MM.1S (cell line): Measurements from ENCODE around the gene IRAK2.

Source experiments
- DNase-seq: peaks from one replicate; pipeline ENCODE4 v3.0.0-alpha.2; 2015
- H2AFZ ChIP-seq: fragments of 300-600 bp; sonication (generic); 2 replicates; pipeline ENCODE4 v1.6.0; 2016; ENCODE audit warnings: antibody characterized with exemption, low read length
- H3F3A ChIP-seq: fragments of 300-600 bp; sonication (generic); 2 replicates; pipeline ENCODE4 v1.6.1; 2016; ENCODE audit warnings: mild to moderate bottlenecking, antibody characterized with exemption, low read length, moderate library complexity, mixed read lengths; ENCODE audit not compliant: insufficient read depth
- H3K27ac ChIP-seq: fragments of 300-600 bp; sonication (generic); 2 replicates; pipeline ENCODE4 v1.5.1; 2016; ENCODE audit warnings: mild to moderate bottlenecking, low read length
- H3K27me3 ChIP-seq: fragments of 300-600 bp; sonication (generic); replicated peaks from 2 replicates; pipeline ENCODE4 v1.6.0; 2016; ENCODE audit warnings: low read length; ENCODE audit not compliant: insufficient read depth
- H3K36me3 ChIP-seq: fragments of 300-600 bp; sonication (generic); replicated peaks from 2 replicates; pipeline ENCODE4 v1.6.1; 2016; ENCODE audit warnings: mild to moderate bottlenecking, low read length, mixed read lengths; ENCODE audit not compliant: insufficient read depth
- H3K4me1 ChIP-seq: fragments of 300-600 bp; sonication (generic); 2 replicates; pipeline ENCODE4 v1.6.1; 2016; ENCODE audit warnings: low read length, mixed read lengths
- H3K4me2 ChIP-seq: fragments of 300-600 bp; sonication (generic); 2 replicates; pipeline ENCODE4 v1.6.0; 2016; ENCODE audit warnings: low read depth, low read length
- H3K4me3 ChIP-seq: fragments of 300-600 bp; sonication (generic); 2 replicates; pipeline ENCODE4 v1.5.1; 2016; ENCODE audit warnings: low read length, mixed read lengths
- H3K79me2 ChIP-seq: fragments of 300-600 bp; sonication (generic); 2 replicates; pipeline ENCODE4 v1.6.1; 2016; ENCODE audit warnings: mixed run types, low read length, mixed read lengths
- H3K9ac ChIP-seq: fragments of 300-600 bp; sonication (generic); 2 replicates; pipeline ENCODE4 v1.6.1; 2016; ENCODE audit warnings: low read length, mixed read lengths
- H3K9me2 ChIP-seq: fragments of 300-600 bp; sonication (generic); replicated peaks from 2 replicates; pipeline ENCODE4 v1.6.1; 2016; ENCODE audit warnings: mild to moderate bottlenecking, low read length, mixed read lengths; ENCODE audit not compliant: insufficient read depth
- H3K9me3 ChIP-seq: fragments of 300-600 bp; sonication (generic); replicated peaks from 2 replicates; pipeline ENCODE4 v1.6.1; 2016; ENCODE audit warnings: mild to moderate bottlenecking, low read length, mixed read lengths; ENCODE audit not compliant: insufficient read depth
- H4K20me1 ChIP-seq: fragments of 300-600 bp; sonication (generic); 2 replicates; pipeline ENCODE4 v1.6.1; 2016; ENCODE audit warnings: mild to moderate bottlenecking, low read length, moderate library complexity, mixed read lengths; ENCODE audit not compliant: insufficient read depth
- CTCF ChIP-seq: fragments of 300-600 bp; sonication (generic); IDR thresholded peaks from 2 replicates; pipeline ENCODE4 v1.5.1; 2016; ENCODE audit warnings: antibody characterized with exemption, low read length, mixed read lengths
- EZH2 ChIP-seq: fragments of 300-600 bp; sonication (generic); optimal IDR thresholded peaks from 2 replicates; pipeline ENCODE3; 2017; ENCODE audit warnings: low read depth, mild to moderate bottlenecking, antibody characterized with exemption, low read length, mixed read lengths
- EZH2phosphoT487 ChIP-seq: fragments of 300-600 bp; sonication (generic); IDR thresholded peaks from 2 replicates; pipeline ENCODE4 v1.6.1; 2018; ENCODE audit warnings: antibody characterized with exemption, low read length

Gene IRAK2

GRCh38 chr3:10205451-10206165 is 40.9 kb downstream of the IRAK2 start:
- no peak overlapping the region for H3K27ac ChIP-seq
- H3K9me3 ChIP-seq: no peaks in the 10 kb centered on the region
- no peak overlapping the region for H3K4me3 ChIP-seq
- no peaks in the 10 kb centered on the region for H3K27me3 ChIP-seq
- no peak overlapping the region for H3K9ac ChIP-seq
- no peak for DNase-seq
- TF ChIP-seq EZH2phosphoT487 (no peak), EZH2 (no peak), CTCF (no peak)
- H3K4me2 ChIP-seq: no peak overlapping the region
- H4K20me1 ChIP-seq: no peaks in the 10 kb centered on the region
- H3F3A ChIP-seq: no peaks in the 10 kb centered on the region
- H2AFZ ChIP-seq: no peak overlapping the region
- no peaks in the 10 kb centered on the region for H3K36me3 ChIP-seq
- H3K4me1 ChIP-seq: no peaks in the 10 kb centered on the region
- H3K9me2 ChIP-seq: no peaks in the 10 kb centered on the region
- H3K79me2 ChIP-seq: no peaks in the 10 kb centered on the region

GRCh38 chr3:10206166-10206511 is 41.4 kb downstream of the IRAK2 start:
- Histone ChIP-seq H3K9ac (no peak overlapping the region), H3K9me3 (no peaks in the 10 kb centered on the region), H3K9me2 (no peaks in the 10 kb centered on the region), H3F3A (no peaks in the 10 kb centered on the region), H3K27ac (no peak overlapping the region), H2AFZ (no peak overlapping the region), H3K36me3 (no peaks in the 10 kb centered on the region), H3K4me1 (no peaks in the 10 kb centered on the region), H3K4me3 (no peak overlapping the region), H4K20me1 (no peaks in the 10 kb centered on the region), H3K4me2 (no peak overlapping the region), H3K79me2 (no peaks in the 10 kb centered on the region), H3K27me3 (no peaks in the 10 kb centered on the region)
- TF ChIP-seq EZH2 (no peak), EZH2phosphoT487 (no peak), CTCF (no peak)
- no peak for DNase-seq

- peaks cover 5% of the 10 kb centered on the region; the same call in 1 of the 2 replicates for H3F3A ChIP-seq
- no peaks in the 10 kb centered on the region for H3K9me2 ChIP-seq
- peak overlapping the region; percentile 10; the same call in 1 of the 2 replicates for H3K4me2 ChIP-seq
- no peak for TF ChIP-seq CTCF
- TF ChIP-seq EZH2: no peak
- no peak for TF ChIP-seq EZH2phosphoT487
- H3K4me1 ChIP-seq: peaks cover 4% of the 10 kb centered on the region; the same call in 1 of the 2 replicates
- H3K9me3 ChIP-seq: no peaks in the 10 kb centered on the region
- H3K27ac ChIP-seq: peak overlapping the region; percentile 29; the same call in 1 of the 2 replicates
- DNase-seq: peak; percentile 70
- H4K20me1 ChIP-seq: no peaks in the 10 kb centered on the region
- H3K27me3 ChIP-seq: no peaks in the 10 kb centered on the region
- H3K4me3 ChIP-seq: no peak overlapping the region
- 0 out of 2 replicates have a peak overlapping the region, but pooled peaks have one; percentile 5 for H3K9ac ChIP-seq
- peak overlapping the region; percentile 12; the same call in 1 of the 2 replicates for H2AFZ ChIP-seq
- H3K79me2 ChIP-seq: no peaks in the 10 kb centered on the region
- no peaks in the 10 kb centered on the region for H3K36me3 ChIP-seq
Observed at GRCh38 chr3:10213156-10213792, 48.6 kb downstream of the IRAK2 start.
